ENCODE results near the gene NAP1L4.

The NAP1L4 gene, protein sequence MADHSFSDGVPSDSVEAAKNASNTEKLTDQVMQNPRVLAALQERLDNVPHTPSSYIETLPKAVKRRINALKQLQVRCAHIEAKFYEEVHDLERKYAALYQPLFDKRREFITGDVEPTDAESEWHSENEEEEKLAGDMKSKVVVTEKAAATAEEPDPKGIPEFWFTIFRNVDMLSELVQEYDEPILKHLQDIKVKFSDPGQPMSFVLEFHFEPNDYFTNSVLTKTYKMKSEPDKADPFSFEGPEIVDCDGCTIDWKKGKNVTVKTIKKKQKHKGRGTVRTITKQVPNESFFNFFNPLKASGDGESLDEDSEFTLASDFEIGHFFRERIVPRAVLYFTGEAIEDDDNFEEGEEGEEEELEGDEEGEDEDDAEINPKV

DNA sequence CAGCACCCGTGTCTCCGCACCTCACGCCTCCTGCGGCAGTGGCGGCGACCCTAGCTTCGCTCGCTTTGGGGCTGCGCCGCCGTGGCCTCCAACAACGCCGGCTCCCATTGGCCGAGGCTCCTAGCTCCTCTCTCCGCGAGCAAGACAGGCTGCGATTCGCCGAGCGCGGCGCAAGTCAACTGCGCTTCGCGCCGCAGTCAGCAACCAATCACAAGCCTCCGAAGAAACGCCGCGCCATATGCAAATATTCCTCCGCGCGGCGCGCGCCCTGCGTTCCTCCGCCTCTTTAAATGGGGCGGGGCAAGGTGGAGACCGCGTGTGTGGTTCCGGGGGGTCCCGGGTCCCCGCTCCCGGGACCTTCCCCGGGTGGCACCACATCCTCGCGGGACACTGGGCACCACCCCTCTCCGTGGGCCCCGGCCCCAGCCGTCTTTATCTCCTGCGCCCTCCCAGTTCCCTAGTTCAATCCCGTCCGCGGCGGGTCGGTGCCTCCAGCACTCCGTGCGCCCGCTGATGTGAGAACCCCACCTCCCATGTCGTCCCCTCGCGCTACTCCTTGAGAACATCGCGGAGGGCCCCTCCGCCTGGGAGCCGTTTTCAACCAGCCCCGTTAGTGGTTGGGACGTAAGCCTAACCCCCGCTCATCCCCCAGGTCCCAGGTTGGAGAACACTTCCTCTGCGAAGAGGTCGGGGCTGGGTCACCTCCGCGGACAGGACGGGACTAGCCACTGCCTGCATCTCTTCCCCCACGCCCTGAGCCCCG is at the start of gene NAP1L4:
TSS of gene NAP1L4 (minus strand) at position 96 of the 763 bp plus-strand sequence. CDS start 13,109 bp downstream, outside the sequence.
- peak; percentile 97 for DNase-seq

DNA sequence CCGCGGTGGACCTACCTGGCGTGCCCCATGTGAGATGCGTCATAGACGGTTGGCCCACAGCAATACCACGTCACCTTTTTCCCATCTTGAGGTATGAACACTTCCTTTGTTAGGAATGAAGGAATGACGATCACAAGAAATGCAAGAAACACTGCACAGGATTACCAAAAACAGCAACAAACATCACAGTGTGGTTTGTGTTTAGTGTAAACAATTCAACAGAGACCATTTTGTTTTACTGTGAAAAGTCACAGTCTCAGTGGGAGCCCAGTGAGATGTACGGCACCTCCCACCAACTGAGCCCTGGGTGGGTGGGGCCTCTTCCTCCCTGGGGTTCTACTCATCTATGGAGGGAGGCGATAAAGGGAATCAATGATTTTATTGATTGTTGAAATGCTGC is 48.8 kb upstream of the NAP1L4 start:
- no peak for DNase-seq

DNA sequence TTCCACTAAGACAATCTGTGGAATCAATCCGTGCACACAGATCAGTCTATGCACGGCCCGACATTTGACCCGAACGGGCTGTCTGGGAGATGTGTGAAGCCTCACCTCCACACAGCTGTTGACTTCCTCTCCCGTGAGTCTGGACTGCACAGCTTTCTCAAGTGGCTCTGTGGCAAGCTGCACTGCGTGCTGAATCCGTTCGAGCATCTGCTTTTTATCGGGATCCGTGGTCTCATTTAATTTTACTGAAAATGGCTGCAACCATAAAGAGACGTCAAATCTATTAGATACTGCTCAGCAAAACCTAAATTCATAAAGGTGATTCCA is 45.8 kb upstream of the NAP1L4 start:
- DNase-seq, result no peak

DNA sequence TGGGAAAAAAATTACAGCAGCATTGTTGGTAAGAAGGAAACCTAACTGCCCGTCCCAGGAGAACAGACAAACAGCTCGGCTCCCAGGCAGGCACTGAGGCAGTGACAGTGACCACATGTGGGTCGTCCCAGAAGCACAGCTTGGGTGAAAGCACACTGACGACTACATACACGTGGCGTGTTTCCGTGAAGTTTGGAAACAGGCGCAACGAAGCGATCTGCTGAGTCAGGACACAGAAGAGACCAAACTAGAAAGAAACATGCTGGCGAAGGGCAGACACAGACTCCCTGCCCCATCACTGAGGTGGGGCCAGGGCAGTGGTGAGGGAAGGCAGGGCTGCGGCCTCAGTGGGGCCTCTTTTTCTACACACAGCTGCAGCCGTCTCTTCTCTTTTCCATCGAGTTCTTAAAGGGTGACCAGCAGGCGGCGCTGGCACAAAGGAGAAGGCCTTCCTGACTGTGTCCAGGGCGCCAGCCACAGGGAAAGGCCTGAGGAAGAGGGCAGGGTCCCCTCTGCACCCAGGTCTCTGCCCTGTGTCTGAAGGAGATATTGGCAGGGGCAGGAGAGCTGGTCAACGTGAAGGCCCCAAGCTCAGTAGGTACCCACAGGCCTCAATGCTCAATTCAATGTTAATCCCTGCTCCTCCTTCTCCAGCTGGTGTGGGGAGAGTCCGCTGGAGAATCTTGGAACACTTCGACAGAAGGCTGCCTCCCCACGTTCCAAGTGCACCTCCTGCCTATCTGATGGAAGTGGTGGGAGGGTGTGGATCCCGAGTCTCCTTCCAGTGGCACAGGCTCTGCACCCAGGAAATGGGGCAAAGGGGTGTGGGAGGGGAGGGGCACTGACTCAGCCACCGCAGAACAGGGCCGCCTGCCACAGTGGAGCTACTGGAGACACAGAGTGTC is 45.2 kb upstream of the NAP1L4 start:
- peak; percentile 46 for DNase-seq

DNA sequence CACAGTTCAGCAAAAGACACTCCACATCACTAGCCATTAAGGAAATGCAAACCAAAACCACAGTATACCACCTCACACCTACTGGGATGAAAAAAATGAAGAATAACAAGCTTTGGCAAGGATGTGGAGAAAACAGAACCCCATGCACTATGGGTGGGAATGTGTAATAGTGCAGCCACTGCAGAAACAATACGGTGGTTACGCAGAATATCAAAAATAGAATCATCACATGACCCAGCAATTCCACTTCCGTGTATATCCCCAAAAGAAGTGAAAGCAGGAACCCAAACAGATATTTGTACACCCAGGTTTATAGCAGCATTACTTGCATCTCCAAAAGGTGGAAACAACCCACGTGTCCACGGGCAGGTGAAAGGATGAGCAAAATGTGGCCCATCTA is 44.3 kb upstream of the NAP1L4 start:
- DNase-seq, result no peak

DNA sequence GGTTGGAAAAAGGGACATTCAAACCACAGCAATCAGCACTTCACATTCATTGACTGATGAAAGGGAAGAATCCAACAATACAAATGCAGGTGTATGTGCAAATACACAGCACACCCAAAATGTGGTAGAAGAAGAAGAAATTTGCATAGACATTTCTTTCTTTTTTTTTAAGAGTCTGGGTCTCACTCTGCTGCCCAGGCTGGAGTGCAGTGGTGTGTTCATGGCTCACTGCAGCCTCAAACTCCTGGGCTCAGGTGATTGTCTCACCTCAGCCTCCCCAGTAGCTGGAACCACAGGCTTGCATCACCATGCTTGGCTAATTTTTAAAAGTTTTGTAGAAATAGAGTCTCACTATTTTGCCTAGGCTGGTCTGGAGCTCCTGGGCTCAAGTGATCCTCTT is 43.2 kb upstream of the NAP1L4 start:
- DNase-seq, result no peak

DNA sequence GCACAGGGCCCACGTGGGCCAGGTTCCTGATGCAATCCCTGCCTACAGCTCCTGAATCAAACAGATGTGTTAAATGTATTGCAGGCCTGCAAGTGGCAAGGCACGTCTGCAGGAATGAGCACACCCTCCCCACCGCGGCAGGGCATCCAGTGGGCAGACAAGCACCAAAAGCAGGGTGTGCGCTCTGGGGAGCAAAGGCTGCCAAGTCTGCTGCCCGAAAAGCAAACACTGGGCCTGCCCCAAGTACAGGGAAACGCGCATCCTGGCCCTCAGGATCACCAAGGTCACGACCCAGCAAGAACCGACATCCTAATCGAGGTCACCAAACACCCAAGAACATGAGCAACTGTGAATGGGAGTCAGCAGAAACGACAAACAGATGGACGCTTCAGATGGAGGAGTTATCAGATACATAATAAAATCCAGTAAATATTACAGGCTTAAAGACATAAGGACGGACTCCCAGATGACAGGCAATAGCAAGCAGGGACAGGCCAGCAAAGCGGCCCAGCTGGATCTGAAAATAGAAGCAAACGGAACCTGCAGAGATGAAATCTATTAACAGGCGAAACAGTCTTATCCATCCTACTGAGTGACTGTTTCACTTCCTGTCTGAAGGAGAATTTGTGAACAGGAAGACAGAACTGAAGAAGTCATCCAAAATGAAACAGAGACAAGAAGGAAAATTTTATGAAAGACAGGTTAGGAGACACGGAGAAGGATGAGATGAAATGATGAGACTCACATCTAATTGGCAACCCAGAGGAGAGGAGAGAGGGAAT is 38.4 kb upstream of the NAP1L4 start:
- DNase-seq, result no peak

DNA sequence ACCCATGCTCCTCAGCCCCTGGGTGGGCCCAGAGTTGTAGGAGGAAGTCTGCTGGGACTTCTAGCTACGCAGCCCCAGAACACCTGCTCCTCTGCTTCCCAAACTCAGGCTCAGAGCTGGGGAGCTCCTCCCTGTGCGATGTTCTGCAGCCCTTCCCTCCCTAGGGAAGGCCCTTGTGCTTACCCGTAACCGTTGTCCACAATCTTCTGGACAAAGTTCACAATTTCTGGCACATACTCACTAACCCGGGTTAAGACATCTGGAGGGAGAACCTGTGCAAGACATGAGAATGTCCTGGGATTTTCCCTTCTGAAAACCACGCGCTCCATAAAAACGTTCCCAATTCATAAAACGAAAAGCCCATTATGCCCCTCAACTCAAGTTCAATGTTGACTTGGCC is 36.7 kb upstream of the NAP1L4 start:
- DNase-seq, result no peak

DNA sequence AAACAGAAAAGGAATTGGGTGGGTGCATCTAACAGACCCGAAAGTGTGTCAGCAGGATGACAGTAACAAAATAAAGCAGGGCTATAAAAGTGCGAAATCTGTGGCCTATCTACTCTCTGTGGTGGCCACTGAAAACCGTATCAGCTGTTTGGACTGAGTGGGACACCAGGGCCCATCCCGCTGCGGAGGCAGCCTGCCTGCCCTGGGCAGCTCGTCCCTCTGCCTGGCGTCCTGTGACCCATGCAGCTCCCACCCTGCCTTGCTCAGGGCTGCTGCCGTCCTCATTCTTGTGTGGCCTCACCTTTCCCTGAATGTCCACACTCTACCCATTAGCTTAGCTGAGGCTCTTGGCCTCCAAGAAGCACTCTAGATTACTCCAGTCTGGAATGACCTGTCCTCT is 34.7 kb upstream of the NAP1L4 start:
- DNase-seq, result no peak

DNA sequence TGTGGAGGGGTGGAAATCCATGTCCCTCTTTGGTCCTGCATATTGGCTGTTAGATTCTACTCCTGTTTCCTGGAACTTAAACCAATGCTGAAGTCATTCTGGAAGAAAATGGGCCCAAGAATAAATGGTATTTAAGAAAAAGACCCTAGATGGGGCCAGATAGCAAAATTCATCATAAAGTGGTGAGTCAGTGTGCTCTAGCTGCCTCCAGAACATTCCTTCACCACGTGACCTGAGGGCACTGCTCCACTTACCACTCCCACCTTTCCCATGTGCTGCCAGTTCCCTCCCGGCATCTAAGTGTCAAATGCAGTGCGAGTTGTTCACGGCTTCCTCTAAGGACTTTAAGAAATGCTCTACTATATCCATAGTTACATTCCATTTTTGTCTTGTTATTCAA is 30.9 kb upstream of the NAP1L4 start:
- no peak for DNase-seq

DNA sequence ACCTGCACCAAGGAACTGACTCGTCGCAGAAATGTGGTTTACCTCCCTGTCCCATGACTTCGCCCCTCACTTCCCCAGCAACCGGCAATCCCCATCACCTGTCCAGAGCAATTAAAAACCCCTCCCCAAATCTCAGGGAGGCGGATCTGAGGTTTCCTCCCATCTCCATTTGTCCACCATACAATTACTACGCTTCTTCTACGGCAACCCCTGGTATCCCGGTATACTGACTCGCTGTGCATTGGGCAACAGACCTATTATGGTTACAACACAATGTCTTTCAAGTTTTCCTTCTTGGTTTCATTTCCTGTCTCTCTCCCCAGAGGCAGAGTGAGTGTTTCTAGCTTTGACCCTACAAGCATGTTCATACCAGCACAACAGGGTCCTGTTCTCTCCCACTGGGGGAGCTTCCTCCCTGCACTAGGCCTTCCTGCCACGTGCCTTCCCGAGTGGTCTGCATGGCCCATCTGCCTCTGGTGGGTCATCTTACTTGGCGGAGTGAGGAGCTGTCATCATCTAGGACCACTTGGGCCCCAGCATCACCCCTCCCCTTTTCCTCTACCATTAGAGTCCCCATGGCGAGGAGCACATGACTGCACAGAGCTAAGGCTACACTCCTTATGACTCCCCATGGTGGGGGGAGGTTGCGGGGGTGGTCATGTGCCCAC is 30.3 kb upstream of the NAP1L4 start:
- no peak for DNase-seq

DNA sequence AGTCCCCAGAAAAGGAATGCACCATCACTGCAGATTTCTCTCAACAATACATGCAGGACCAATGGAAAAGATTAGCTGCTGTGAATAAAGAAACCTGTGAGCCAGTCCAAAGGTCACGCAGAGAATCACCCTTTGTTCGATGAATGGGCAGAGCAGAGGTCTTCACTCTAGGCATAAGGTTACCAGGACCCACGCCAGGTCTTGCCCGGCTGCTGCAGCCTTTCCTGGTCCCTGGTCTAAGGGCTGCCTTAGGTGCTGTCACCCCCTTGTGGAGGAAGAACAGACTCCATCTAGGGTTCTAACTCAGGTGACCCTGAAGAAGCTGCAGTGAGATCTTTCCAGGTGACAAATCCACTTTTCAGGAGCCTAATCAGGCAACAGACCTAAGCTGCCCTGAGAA is 29.0 kb upstream of the NAP1L4 start:
- DNase-seq, result no peak

DNA sequence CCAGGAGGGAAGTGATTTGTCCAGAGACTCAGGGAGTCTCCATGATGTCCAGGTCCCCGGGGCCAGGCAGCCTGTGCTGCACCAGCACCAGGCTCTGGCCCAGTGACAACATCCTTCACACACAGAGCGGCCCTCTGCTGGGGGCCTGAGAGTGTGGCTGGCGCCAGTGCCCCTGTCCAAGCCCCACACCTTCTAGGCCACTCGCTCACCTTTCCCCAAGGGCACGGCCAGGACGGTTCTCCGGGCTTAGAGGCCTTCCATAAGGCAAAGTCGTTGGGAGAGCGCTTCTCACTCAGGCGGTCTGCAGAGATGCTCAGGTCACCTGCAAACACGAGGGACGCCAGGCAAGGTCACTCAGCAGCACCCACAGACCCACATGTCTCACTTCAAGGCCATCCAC is 27.9 kb upstream of the NAP1L4 start:
- no peak for DNase-seq

DNA sequence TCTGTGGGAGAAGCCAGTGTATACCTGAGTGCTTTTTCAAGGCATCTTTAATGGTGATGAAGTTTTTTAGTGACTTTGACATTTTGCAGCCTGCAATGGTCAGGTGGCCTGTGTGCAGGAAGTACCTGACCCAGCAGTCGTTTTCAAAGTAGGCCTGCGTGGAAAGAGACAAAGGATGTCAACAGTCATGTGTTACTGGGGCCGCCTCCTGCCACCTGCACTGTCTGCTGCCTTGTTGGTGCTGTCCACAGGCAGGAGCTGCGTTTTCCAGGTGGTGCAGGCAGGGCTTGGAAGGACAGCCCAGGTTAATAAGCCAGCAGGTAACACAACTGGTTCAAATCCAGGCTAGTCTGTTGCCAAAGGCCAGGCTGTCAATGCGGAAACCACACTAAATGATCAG is 26.5 kb upstream of the NAP1L4 start:
- no peak for DNase-seq

DNA sequence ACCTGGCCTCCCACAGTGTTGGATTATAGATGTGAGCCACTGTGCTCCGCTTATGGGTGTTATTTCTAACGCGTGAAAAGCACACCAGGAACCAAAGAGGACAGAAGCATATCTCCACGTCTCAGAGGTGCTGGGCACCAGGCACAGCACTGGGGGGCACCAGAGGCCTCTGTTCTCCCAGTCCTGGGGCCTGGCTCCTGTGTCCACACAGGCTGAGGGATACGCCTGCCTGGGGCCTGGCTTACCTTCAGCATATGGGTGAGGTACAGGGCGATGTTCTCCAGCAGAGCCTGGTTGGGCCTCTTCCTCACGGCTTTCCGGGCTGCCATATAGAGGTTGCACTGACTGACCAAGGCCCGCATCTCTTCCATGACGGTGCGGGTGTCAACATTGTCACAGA is 24.7 kb upstream of the NAP1L4 start:
- no peak for DNase-seq

DNA sequence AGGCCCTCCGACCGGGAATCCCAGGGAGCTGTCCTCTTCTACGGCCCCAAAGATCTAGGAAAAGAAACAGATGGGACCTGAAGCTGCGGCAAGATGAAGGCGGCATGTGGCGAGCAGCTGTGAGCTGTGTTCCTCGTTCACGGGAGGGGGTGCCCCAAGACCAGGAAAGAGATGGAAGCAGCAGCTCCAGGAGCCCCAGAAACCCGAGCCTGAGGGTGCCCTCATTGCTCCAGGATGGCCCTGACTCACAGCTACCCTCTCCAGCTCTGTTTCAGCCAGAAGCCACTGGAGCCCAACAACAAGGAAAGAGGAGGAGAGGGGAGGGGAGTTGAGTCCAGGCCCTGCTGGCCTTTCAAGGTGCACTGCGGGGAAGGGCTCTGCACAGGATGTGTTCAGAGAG is 23.7 kb upstream of the NAP1L4 start:
- DNase-seq, result no peak

DNA sequence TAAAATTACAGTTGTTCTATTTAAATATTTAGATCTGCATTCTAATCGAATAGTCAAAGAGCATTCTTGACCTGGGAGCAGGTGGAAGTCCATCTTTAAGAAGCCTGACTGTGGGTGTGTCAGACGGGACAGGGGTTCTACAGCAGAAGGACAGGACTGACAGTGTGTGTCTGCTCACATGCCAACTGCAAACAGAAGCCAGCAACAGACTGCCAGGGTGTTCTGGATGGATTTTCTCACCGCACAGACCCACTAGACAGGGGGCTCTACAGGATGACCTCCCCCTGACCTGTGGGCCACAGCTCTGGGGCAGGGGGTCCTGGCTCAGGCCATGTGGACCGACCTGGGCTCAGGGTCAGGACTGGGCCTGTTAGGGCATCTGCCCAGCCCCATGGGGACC is 22.8 kb upstream of the NAP1L4 start:
- no peak for DNase-seq

DNA sequence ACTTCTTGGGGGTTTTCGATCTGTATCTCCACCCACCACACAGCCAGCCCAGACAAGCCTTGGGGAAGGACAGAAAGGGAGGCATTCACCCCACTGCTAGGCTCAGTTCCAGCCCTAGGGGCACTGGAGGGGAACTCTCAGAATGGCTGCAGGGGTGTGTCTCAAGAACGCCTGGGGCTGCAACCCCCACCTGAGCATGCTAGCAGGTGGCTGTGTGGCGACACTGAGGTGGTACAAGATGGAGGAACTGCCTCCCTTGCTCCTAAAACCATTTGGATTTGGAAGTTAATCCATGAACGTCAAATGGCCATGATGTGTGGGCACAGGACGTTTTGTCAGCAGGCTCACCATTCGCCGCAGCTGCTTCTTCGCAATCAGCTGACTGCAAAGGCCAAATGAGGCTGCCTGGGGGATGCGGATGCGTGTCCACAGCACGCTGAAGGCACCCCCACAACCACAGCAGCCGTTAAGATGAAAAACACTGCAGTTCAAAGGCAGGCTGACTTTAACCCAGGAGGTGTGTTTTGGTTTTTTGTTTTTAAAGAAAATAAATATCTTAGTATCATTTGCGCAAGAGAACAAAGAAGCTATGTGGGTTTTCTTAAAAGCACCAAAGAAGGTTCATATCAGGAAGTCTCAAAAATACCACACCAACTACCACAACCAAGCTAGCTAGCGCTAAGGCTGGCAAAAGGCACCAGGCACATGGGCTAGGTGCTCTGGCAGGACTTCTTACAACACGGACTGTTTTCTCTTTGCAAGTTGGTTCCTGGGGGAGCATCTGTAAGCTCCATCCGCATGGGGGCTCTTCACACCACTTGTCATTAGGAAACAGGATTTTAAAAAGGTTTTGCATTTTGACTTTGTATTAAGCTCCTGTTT is 22.2 kb upstream of the NAP1L4 start:
- DNase-seq, result peak; percentile 58

DNA sequence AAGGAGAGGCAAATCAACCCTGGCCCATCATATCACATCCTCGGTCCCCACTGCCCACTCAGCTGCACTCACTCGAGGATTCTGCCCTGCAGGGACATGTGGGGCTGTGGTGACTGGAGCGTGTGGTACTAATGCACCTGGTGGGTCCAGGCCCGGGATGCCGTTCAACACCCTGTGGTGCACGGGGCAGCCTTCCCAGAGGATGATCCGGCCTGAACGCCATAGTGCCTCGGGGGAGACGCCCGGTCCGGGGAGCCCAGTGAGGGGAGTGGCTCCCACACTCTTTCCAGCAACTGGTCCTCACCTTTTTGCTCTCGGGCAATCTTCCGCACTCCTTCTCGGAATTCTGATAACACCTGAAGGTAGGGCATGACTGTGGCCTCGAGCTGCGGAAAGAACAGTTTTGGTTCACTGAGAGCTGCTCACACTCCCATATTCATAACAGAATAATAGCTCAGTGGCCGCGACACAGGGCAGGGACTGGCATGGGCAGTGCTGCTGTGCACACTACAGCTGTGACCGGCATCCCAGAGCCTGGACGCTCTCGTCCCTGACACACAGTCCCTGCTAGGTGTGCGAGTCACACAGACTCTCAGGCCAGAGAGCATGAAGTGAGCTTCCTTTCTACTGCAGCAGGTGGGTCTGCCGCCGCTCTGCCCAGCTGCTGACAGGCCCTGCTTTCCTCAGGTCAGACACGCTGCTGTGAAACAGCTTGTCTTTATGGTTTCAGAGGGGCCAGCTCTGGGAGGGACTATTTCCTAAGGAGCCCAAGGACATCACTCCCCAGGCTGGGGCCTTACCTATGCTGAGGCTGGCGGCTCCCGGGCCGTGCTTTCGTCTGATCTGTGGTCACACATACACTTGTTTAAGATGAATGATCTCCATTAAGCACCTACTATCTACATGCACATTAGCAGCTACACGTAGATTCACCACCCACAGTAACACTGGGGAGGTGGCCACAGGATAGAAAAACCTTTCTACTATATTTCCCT is 20.1 kb upstream of the NAP1L4 start:
- no peak for DNase-seq

Data from stimulated activated naive CD4-positive, alpha-beta T cell treated with Interleukin-2 at 50 U/mL for 16 hours (primary cell).